Measurements from ENCODE around the gene SLIT3.
"Not testable (repeated sequence)": the region's sequence is repeated elsewhere in the genome, so short reads cannot be mapped to it uniquely, and the experiment has no call there.

SLIT3 gene

DNA sequence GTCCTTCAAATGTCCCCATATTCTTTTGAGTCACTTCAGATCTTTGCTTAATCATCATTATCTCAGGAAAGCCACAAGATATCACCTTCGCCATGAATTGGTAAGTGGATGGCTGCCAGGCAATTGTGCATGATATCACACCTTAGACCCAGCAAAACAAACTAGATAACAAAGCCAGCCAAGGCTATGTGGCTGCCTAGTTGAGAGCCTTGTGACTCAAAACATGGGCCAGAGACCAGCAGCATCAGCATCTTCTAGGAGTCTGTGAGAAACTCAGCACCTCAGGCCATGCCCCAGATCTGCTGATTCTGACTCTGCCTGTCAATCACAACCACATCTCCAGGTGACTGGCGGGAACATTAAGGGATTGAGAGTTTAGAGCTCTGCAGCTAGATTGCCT lies 82.8 kb downstream of the SLIT3 start:
- no peak for TF ChIP-seq CTCF (conservative IDR thresholded peaks at IDR 0.05; ENCODE audit: low read length)
- H3K4me3 ChIP-seq (ENCODE audit: low read length), result no peak overlapping the region
- no peak for DNase-seq (ENCODE audit: low read depth)

GRCh38 chr5:169216866-169217265 lies 84.1 kb downstream of the SLIT3 start:
- DNase-seq (ENCODE audit: low read depth), result peak; percentile 12
- H3K4me3 ChIP-seq (ENCODE audit: low read length), result no peak overlapping the region
- no peak for TF ChIP-seq CTCF (conservative IDR thresholded peaks at IDR 0.05; ENCODE audit: low read length)

DNA sequence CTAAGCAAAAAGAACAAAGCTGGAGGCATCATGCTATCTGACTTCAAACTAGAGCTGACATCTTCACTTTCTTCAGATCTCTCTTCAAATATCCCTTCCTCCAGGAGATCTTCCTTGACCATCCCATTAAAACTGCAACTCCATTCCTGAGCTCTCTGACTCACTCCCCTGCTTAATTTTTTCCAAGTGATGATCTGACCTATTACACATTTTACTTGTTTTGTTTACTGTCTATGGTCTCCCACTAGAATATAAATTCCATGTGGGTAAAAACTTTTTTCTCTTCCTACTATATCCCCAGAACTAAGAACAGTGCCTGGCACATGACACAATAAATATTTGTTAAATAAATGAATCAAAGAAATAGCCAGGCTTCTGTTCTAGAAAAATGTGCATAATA lies 87.5 kb downstream of the SLIT3 start:
- peak; percentile 80 for DNase-seq (ENCODE audit: low read depth)
- no peak for TF ChIP-seq CTCF (conservative IDR thresholded peaks at IDR 0.05; ENCODE audit: low read length)
- H3K4me3 ChIP-seq (ENCODE audit: low read length), result no peak overlapping the region

- not testable (repeated sequence) for DNase-seq (ENCODE audit: low read depth); H3K4me3 ChIP-seq (ENCODE audit: low read length)
These were observed 89.2 kb downstream of the SLIT3 start for GRCh38 chr5:169211761-169212160.

DNA sequence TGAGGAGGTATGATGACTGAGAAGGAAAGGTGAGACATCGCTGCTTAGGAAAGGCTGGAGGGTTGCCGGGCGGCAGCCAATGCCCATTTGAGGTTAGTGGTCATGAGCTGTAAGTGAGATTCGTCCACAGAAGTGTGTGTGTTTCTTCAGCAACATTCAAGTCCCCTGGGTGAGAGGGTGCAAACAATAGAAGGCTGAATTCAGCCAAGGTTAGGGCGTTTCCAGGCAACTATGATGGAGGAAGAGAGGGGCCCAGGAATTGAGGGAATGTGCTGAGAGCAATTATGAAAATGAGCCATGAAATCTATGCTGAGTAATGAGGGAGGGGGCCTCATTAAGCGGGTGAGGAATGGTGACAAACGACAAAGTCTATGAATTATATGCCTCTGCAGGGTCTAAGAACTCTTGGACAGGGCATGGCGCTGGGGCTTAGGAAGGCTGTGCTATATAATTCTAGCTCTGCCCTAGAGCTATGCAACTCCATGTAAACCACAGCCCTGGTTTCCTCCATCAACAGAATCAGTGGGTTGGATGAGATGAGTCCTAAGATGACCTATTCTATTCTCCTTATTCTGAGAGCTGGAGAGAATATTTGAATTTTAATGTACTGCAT lies 96.0 kb downstream of the SLIT3 start:
- TF ChIP-seq CTCF (conservative IDR thresholded peaks at IDR 0.05; ENCODE audit: low read length), result no peak
- no peak for DNase-seq (ENCODE audit: low read depth)
- H3K4me3 ChIP-seq (ENCODE audit: low read length), result no peak overlapping the region

DNA sequence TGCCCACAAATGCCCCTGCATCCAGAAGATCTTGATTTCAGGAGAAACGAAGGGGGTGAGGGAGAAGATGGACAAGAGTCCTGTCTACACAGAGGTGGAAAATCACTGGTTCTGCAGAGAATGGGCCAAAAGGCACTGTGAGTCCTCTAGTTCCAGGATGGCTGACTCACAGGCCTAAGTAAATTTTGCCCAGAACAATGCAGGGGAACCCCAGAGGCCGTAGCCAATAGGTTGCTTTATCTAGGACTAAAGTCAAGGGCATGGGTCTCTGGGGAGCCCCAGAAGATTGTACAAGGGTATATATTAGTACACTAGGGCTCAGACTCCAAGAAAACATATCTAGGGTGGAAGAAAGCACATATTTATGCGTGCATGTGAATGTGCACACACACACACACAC lies 98.0 kb downstream of the SLIT3 start:
- DNase-seq (ENCODE audit: low read depth), result no peak
- no peak for TF ChIP-seq CTCF (conservative IDR thresholded peaks at IDR 0.05; ENCODE audit: low read length)
- H3K4me3 ChIP-seq (ENCODE audit: low read length), result no peak overlapping the region

DNA sequence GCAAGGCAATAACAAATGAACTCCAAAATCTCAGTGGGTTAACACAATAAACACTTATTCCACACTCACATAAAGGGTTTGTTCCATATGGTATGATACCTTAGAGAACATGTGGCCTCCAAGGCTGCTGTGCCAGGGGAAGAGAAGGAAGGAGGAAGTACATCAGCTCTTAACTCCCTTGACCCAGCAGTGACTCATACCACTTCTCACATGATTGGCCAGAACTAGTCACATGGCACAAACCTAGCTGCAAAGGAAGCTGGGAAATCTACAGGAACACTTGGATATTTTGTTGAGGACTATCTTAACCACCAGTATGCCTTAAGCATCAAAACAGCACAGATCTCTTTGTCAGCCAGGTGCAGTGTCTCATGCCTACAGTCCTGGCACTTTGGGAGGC lies 99.3 kb downstream of the SLIT3 start:
- no peak for TF ChIP-seq CTCF (conservative IDR thresholded peaks at IDR 0.05; ENCODE audit: low read length)
- no peak for DNase-seq (ENCODE audit: low read depth)
- H3K4me3 ChIP-seq (ENCODE audit: low read length), result no peak overlapping the region
